CD4-positive, alpha-beta T cell (primary cell): ENCODE measurements around the gene CCDC24. TPM values are rescaled to one million over a fixed set of nuclear protein-coding genes. Genes with fewer than 3 reads are reported as not detected.

Experiments
- ATAC-seq: fragments of 200-7000 bp; cut with Tn5 transposase; one replicate; pipeline ENCODE4 v1.10.0; 2022; ENCODE audit warnings: mild to moderate bottlenecking; ENCODE audit not compliant: poor library complexity
- CTCF ChIA-PET: fragments of 350-600 bp; sonication (Branson Sonifier 250); formaldehyde crosslinking; loops from one replicate; lab custom pipeline; 2021; ENCODE audit warnings: antibody characterized with exemption, inconsistent platforms; lab: Charles Lee
- POLR2A ChIA-PET: fragments of 350-600 bp; sonication (Branson Sonifier 250); formaldehyde crosslinking; loops from one replicate; lab custom pipeline; 2021; ENCODE audit warnings: antibody characterized with exemption, inconsistent platforms; lab: Charles Lee
- DNase-seq, 14 experiments: peaks; one replicate each; pipeline ENCODE4 v3.0.0-alpha.2; 2013 to 2020; ENCODE audit warnings: mixed read lengths in 2 of 14
- H3K27ac ChIP-seq, 2 donors: one replicate each; pipeline versions ENCODE4 v1.5.1 to v1.7.0; 2013; ENCODE audit warnings: low read length in 2 of 2, low read depth in 1 of 2, mild to moderate bottlenecking in 1 of 2
- H3K27me3 ChIP-seq, 2 experiments: 1 replicate in 1 of 2; 2 replicates in 1 of 2; pipeline versions ENCODE4 v1.6.1 to v1.7.0; 2013; ENCODE audit warnings: low read length in 2 of 2, control low read depth in 1 of 2, mild to moderate bottlenecking in 1 of 2, moderate library complexity in 1 of 2; ENCODE audit not compliant: insufficient read depth in 2 of 2, control insufficient read depth in 1 of 2
- H3K36me3 ChIP-seq: one replicate; pipeline ENCODE4 v1.6.1; 2013; ENCODE audit warnings: low read length, control low read depth; ENCODE audit not compliant: insufficient read depth
- H3K4me1 ChIP-seq: one replicate; pipeline ENCODE4 v1.6.1; 2013; ENCODE audit warnings: low read length, control low read depth; ENCODE audit not compliant: insufficient read depth
- H3K4me3 ChIP-seq: one replicate; pipeline ENCODE4 v1.5.1; 2013; ENCODE audit warnings: mild to moderate bottlenecking, low read length, moderate library complexity
- H3K9me3 ChIP-seq, 2 experiments: 1 replicate in 1 of 2; 2 replicates in 1 of 2; pipeline versions ENCODE4 v1.6.1 to v1.7.0; 2013; ENCODE audit warnings: low read length in 2 of 2, mild to moderate bottlenecking in 2 of 2, control low read depth in 1 of 2, moderate library complexity in 1 of 2; ENCODE audit not compliant: control insufficient read depth in 1 of 2, insufficient read depth in 1 of 2
- H3K27ac Mint-ChIP-seq: one replicate; pipeline ENCODE4 v1.8.0; 2020; ENCODE audit warnings: mixed read lengths
- H3K27me3 Mint-ChIP-seq: one replicate; pipeline ENCODE4 v1.8.0; 2021; ENCODE audit warnings: mixed read lengths
- H3K36me3 Mint-ChIP-seq: one replicate; pipeline ENCODE4 v1.8.0; 2021; ENCODE audit warnings: low read depth, mixed read lengths
- H3K4me1 Mint-ChIP-seq: one replicate; pipeline ENCODE4 v1.8.0; 2021; ENCODE audit warnings: low read depth, mixed read lengths
- H3K4me3 Mint-ChIP-seq: one replicate; pipeline ENCODE4 v1.8.0; 2020; ENCODE audit warnings: mild to moderate bottlenecking, mixed read lengths
- H3K9me3 Mint-ChIP-seq: one replicate; pipeline ENCODE4 v1.8.0; 2020; ENCODE audit warnings: mixed read lengths
- intact Hi-C, 2 experiments: fragments of 100-400 bp; cut with DNase I in 1 of 2; cut with micrococcal nuclease in 1 of 2; formaldehyde crosslinking; loops; one replicate each; pipeline versions ENCODE4 v1.15.1 to v1.9.0; 2023 to 2025; cut with DNase I, micrococcal nuclease
- total RNA-seq, 174 experiments: library from RNA in 2 of 174; stranded (reverse) in 2 of 174; gene quantifications; one replicate each; pipeline ENCODE4 v1.2.3 and lab custom pipeline; 2021 to 2026
- TF ChIP-seq, protein P1 (sequence below): fragments of 200-600 bp; IDR thresholded peaks from one replicate; pipeline ENCODE4 v1.8.0; 2022; ENCODE audit warnings: antibody characterized with exemption, mild to moderate bottlenecking

Gene CCDC24
- total RNA-seq, 2 experiments from 2014 or later = 0.98 to 1.4 TPM

DNA sequence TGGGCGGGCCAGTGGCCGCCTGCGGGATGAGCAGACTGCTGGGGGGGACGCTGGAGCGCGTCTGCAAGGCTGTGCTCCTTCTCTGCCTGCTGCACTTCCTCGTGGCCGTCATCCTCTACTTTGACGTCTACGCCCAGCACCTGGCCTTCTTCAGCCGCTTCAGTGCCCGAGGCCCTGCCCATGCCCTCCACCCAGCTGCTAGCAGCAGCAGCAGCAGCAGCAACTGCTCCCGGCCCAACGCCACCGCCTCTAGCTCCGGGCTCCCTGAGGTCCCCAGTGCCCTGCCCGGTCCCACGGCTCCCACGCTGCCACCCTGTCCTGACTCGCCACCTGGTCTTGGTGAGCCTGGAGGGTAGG, 10.3 kb upstream of the CCDC24 start:
- H3K4me3 Mint-ChIP-seq = peak overlapping the region; percentile 56
- ChIA-PET CTCF (no interaction called here), POLR2A (no interaction called here)
- ATAC-seq (no peak), DNase-seq (no peak)
- peaks cover 31% of the 10 kb centered on the region for H3K4me1 Mint-ChIP-seq
- no peaks in the 10 kb centered on the region for H3K9me3 ChIP-seq
- H3K27ac Mint-ChIP-seq = no peak overlapping the region
- intact Hi-C loops = no loop called here
- H3K27ac ChIP-seq = no peak overlapping the region
- TF ChIP-seq, protein P1, sequence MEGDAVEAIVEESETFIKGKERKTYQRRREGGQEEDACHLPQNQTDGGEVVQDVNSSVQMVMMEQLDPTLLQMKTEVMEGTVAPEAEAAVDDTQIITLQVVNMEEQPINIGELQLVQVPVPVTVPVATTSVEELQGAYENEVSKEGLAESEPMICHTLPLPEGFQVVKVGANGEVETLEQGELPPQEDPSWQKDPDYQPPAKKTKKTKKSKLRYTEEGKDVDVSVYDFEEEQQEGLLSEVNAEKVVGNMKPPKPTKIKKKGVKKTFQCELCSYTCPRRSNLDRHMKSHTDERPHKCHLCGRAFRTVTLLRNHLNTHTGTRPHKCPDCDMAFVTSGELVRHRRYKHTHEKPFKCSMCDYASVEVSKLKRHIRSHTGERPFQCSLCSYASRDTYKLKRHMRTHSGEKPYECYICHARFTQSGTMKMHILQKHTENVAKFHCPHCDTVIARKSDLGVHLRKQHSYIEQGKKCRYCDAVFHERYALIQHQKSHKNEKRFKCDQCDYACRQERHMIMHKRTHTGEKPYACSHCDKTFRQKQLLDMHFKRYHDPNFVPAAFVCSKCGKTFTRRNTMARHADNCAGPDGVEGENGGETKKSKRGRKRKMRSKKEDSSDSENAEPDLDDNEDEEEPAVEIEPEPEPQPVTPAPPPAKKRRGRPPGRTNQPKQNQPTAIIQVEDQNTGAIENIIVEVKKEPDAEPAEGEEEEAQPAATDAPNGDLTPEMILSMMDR = no peak
- H3K27me3 Mint-ChIP-seq = peaks cover 13% of the 10 kb centered on the region
- H3K4me1 ChIP-seq = peaks cover 34% of the 10 kb centered on the region
- peaks cover 32% of the 10 kb centered on the region for H3K36me3 Mint-ChIP-seq
- no peak overlapping the region for H3K4me3 ChIP-seq
- H3K27me3 ChIP-seq = peaks cover 5 to 7% of the 10 kb centered on the region in 2 experiments
- peaks cover 24% of the 10 kb centered on the region for H3K36me3 ChIP-seq
- no peaks in the 10 kb centered on the region for H3K9me3 Mint-ChIP-seq

GRCh38 chr1:43981636-43982035, 9.8 kb upstream of the CCDC24 start:
- Histone ChIP-seq H3K9me3 (no peaks in the 10 kb centered on the region), H3K27me3 (peaks cover 5 to 7% of the 10 kb centered on the region in 2 experiments), H3K27ac (no peak overlapping the region), H3K36me3 (peaks cover 19% of the 10 kb centered on the region), H3K4me1 (peaks cover 28% of the 10 kb centered on the region), H3K4me3 (no peak overlapping the region)
- POLR2A ChIA-PET = no interaction called here
- CTCF ChIA-PET = no interaction called here
- H3K27me3 Mint-ChIP-seq = peaks cover 13% of the 10 kb centered on the region
- peaks cover 26% of the 10 kb centered on the region for H3K4me1 Mint-ChIP-seq
- H3K4me3 Mint-ChIP-seq = peak overlapping the region; percentile 30
- ATAC-seq (no peak), DNase-seq (no peak)
- intact Hi-C loops = no loop called here
- no peaks in the 10 kb centered on the region for H3K9me3 Mint-ChIP-seq
- TF ChIP-seq, protein P1 = no peak
- H3K27ac Mint-ChIP-seq = no peak overlapping the region
- H3K36me3 Mint-ChIP-seq = peaks cover 27% of the 10 kb centered on the region

GRCh38 chr1:43982241-43982640, 9.2 kb upstream of the CCDC24 start:
- Histone ChIP-seq H3K4me3 (no peak overlapping the region), H3K27ac (no peak overlapping the region), H3K4me1 (peaks cover 23% of the 10 kb centered on the region), H3K9me3 (no peaks in the 10 kb centered on the region), H3K27me3 (peaks cover 5 to 7% of the 10 kb centered on the region in 2 experiments), H3K36me3 (peaks cover 13% of the 10 kb centered on the region)
- CTCF ChIA-PET = no interaction called here
- no peak overlapping the region for H3K4me3 Mint-ChIP-seq
- no peak overlapping the region for H3K27ac Mint-ChIP-seq
- intact Hi-C loops = no loop called here
- no peaks in the 10 kb centered on the region for H3K9me3 Mint-ChIP-seq
- TF ChIP-seq, protein P1 = no peak
- DNase-seq (no peak), ATAC-seq (no peak)
- peaks cover 13% of the 10 kb centered on the region for H3K27me3 Mint-ChIP-seq
- H3K36me3 Mint-ChIP-seq = peaks cover 21% of the 10 kb centered on the region
- H3K4me1 Mint-ChIP-seq = peaks cover 20% of the 10 kb centered on the region
- POLR2A ChIA-PET = no interaction called here
